Measurements from ENCODE around the gene EDRF1. TPM values are rescaled to one million over a fixed set of nuclear protein-coding genes. Genes with fewer than 3 reads are reported as not detected.

The EDRF1 gene
- total RNA-seq, 1 donor from 2014 or later, result 23.2 TPM

DNA sequence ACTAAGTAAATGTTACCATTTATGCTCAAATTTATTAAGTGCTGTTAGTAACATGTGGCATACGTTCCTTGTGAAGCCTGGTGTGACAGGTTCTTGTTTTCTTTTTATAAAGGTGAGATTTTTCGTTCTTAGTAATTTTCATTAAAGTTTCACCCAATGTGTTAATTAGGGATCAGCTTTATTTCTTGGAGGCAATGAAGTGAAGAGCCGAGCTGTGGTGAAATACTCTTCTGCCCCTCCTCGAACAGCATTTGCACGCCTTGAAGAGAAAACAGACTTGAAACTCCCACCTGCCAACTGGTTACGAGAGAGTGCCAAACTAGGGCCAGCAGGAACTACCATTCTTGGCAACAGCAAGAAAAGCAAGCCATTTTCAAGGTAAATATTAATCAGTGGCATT, 1.5 kb downstream of the EDRF1 start:
- Mint-ChIP-seq H3K27ac (ENCODE audit: unreplicated experiment) (no peak overlapping the region), H3K4me3 (ENCODE audit: unreplicated experiment) (peak overlapping the region; percentile 90), H3K9me3 (ENCODE audit: unreplicated experiment) (no peaks in the 10 kb centered on the region), H3K36me3 (ENCODE audit: unreplicated experiment) (peaks cover 33% of the 10 kb centered on the region), H3K27me3 (ENCODE audit: unreplicated experiment) (no peaks in the 10 kb centered on the region), H3K4me1 (ENCODE audit: unreplicated experiment) (peaks cover 12% of the 10 kb centered on the region)
- DNase-seq (ENCODE audit: extremely low spot score, unreplicated experiment), result no peak
- TF ChIP-seq CTCF (IDR thresholded peaks at IDR 0.05), result no peak

DNA sequence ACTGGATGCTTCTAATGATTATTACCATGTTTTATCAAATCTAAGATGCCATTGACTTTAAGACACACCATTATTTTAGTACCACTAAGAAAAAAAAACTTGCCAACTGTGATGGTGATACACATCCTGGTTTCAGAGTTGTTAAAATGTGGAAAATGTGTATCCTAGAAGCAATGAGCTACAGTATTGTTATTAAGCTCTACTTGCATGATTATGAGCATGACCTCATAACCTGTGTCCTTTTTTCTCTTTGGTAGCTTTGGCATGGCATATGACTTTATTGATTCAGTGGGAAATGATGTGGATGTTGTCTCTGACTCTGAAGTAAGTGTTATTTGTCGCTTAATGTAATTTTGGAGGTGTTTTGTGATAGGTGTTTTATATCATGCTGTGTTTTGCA, 3.3 kb downstream of the EDRF1 start:
- DNase-seq (ENCODE audit: extremely low spot score, unreplicated experiment), result no peak
- Mint-ChIP-seq H3K27me3 (ENCODE audit: unreplicated experiment) (no peaks in the 10 kb centered on the region), H3K36me3 (ENCODE audit: unreplicated experiment) (peaks cover 36% of the 10 kb centered on the region), H3K9me3 (ENCODE audit: unreplicated experiment) (no peaks in the 10 kb centered on the region), H3K4me1 (ENCODE audit: unreplicated experiment) (peaks cover 12% of the 10 kb centered on the region), H3K4me3 (ENCODE audit: unreplicated experiment) (no peak overlapping the region), H3K27ac (ENCODE audit: unreplicated experiment) (no peak overlapping the region)
- TF ChIP-seq CTCF (IDR thresholded peaks at IDR 0.05), result no peak

DNA sequence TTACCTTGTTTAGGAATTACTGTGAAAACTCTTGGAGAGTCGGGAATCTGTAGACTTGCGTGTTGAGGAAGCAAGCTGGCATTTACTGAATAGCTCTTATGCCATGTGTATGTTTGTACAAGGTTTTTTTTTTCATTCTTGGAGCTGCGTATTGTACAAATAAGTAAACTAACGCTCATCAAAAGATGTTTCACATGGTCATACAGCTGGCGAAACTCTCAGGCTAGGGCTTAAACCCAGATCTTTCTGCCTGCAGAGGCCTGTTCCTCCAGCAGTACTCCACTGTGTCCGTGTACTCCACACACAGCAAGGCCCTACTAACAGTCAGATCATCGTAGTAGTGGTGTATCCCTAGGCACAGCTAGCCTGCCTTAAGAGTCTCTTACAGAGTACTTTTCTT, 7.4 kb downstream of the EDRF1 start:
- DNase-seq (ENCODE audit: extremely low spot score, unreplicated experiment), result no peak
- H3K27ac Mint-ChIP-seq (ENCODE audit: unreplicated experiment), result no peak overlapping the region
- no peak overlapping the region for H3K4me3 Mint-ChIP-seq (ENCODE audit: unreplicated experiment)
- no peaks in the 10 kb centered on the region for H3K27me3 Mint-ChIP-seq (ENCODE audit: unreplicated experiment)
- H3K4me1 Mint-ChIP-seq (ENCODE audit: unreplicated experiment), result no peaks in the 10 kb centered on the region
- H3K9me3 Mint-ChIP-seq (ENCODE audit: unreplicated experiment), result no peaks in the 10 kb centered on the region
- no peak for TF ChIP-seq CTCF (IDR thresholded peaks at IDR 0.05)
- H3K36me3 Mint-ChIP-seq (ENCODE audit: unreplicated experiment), result peaks cover 52% of the 10 kb centered on the region

GRCh38 chr10:125727436-125727835, 7.9 kb downstream of the EDRF1 start:
- Mint-ChIP-seq H3K27me3 (ENCODE audit: unreplicated experiment) (no peaks in the 10 kb centered on the region), H3K27ac (ENCODE audit: unreplicated experiment) (no peak overlapping the region), H3K9me3 (ENCODE audit: unreplicated experiment) (no peaks in the 10 kb centered on the region), H3K36me3 (ENCODE audit: unreplicated experiment) (peaks cover 55% of the 10 kb centered on the region), H3K4me1 (ENCODE audit: unreplicated experiment) (no peaks in the 10 kb centered on the region), H3K4me3 (ENCODE audit: unreplicated experiment) (no peak overlapping the region)
- TF ChIP-seq CTCF (IDR thresholded peaks at IDR 0.05), result no peak
- no peak for DNase-seq (ENCODE audit: extremely low spot score, unreplicated experiment)

DNA sequence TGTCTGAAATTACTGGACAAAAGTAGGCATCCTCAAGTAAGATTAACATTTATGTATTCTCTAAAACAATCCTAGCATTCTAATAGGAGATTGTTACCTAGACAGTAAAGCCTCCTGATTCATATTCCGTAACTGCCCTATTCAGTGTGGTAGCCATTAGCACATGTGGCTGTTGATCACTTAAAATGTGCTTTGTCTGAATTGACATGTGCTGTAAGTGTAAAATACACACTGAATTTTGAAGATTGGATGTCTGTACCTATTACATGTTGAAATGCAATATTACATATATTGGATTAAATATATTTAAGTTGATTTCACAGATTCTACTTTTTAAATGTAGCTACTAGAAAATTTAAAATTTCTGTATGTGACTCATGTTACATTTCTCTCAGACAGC, 14.6 kb downstream of the EDRF1 start:
- Mint-ChIP-seq H3K36me3 (ENCODE audit: unreplicated experiment) (peaks cover 70% of the 10 kb centered on the region), H3K27ac (ENCODE audit: unreplicated experiment) (no peak overlapping the region), H3K4me1 (ENCODE audit: unreplicated experiment) (no peaks in the 10 kb centered on the region), H3K27me3 (ENCODE audit: unreplicated experiment) (no peaks in the 10 kb centered on the region), H3K4me3 (ENCODE audit: unreplicated experiment) (no peak overlapping the region), H3K9me3 (ENCODE audit: unreplicated experiment) (no peaks in the 10 kb centered on the region)
- DNase-seq (ENCODE audit: extremely low spot score, unreplicated experiment), result no peak
- no peak for TF ChIP-seq CTCF (IDR thresholded peaks at IDR 0.05)
